Fibroblast of mammary gland (primary cell): ENCODE data around the gene COA7.

ENCODE experiments used
- DNase-seq: peaks from one replicate; pipeline ENCODE4 v3.0.0-alpha.2; 2010; ENCODE audit warnings: low read depth
- H3K4me3 ChIP-seq: 2 replicates; pipeline ENCODE4 v1.5.1; 2011; ENCODE audit warnings: low read depth, mild to moderate bottlenecking, low read length, moderate library complexity; ENCODE audit not compliant: control insufficient read depth
- CTCF ChIP-seq: conservative IDR thresholded peaks from 2 replicates; pipeline ENCODE4 v1.5.1; 2011; ENCODE audit warnings: low read depth, low read length, inconsistent platforms; ENCODE audit not compliant: control insufficient read depth, insufficient read depth

COA7 gene

GRCh38 chr1:52636721-52637695, 61.1 kb downstream of the COA7 start:
- DNase-seq = no peak
- no peak overlapping the region for H3K4me3 ChIP-seq
- no peak for TF ChIP-seq CTCF

GRCh38 chr1:52635321-52636089, 62.6 kb downstream of the COA7 start:
- DNase-seq = no peak
- no peak for TF ChIP-seq CTCF
- H3K4me3 ChIP-seq = no peak overlapping the region
